HG03066 (cell line): ENCODE data around the gene PHF20.
"Not testable (repeated sequence)": the region's sequence is repeated elsewhere in the genome, so short reads cannot be mapped to it uniquely, and the experiment has no call there.

Experiments used
- ATAC-seq: cut with Tn5 transposase; IDR thresholded peaks from one replicate; pipeline ENCODE4 v1.9.1; 2021; ENCODE audit warnings: low read depth; ENCODE audit not compliant: unreplicated experiment

The PHF20 gene

GRCh38 chr20:35909176-35909575, 137.4 kb downstream of the PHF20 start:
- no peak for ATAC-seq

- no peak for ATAC-seq
These were observed 138.0 kb downstream of the PHF20 start for GRCh38 chr20:35909796-35910195.

GRCh38 chr20:35910254-35910653, 138.4 kb downstream of the PHF20 start:
- no peak for ATAC-seq

- no peak for ATAC-seq
These were observed 141.1 kb downstream of the PHF20 start for GRCh38 chr20:35912881-35913280.

- ATAC-seq = no peak
These were observed 145.3 kb downstream of the PHF20 start for GRCh38 chr20:35917077-35917476.

GRCh38 chr20:35918021-35918420, 146.2 kb downstream of the PHF20 start:
- ATAC-seq = no peak

- no peak for ATAC-seq
These were observed 148.7 kb downstream of the PHF20 start for GRCh38 chr20:35920523-35920922.

GRCh38 chr20:35929301-35929700, 157.5 kb downstream of the PHF20 start:
- no peak for ATAC-seq

- ATAC-seq = no peak
These were observed 162.2 kb downstream of the PHF20 start for GRCh38 chr20:35934050-35934449.

GRCh38 chr20:35939264-35939663, 167.4 kb downstream of the PHF20 start:
- no peak for ATAC-seq

- no peak for ATAC-seq
These were observed 169.8 kb downstream of the PHF20 start for GRCh38 chr20:35941620-35942019.

- no peak for ATAC-seq
These were observed 170.4 kb downstream of the PHF20 start for GRCh38 chr20:35942243-35942642.

- ATAC-seq = no peak
These were observed 175.7 kb downstream of the PHF20 start for GRCh38 chr20:35947489-35947888.

GRCh38 chr20:35947907-35948306, 176.1 kb downstream of the PHF20 start:
- ATAC-seq = no peak

GRCh38 chr20:35950093-35950492, 178.3 kb downstream of the PHF20 start:
- no peak for ATAC-seq

- not testable (repeated sequence) for ATAC-seq
These were observed 180.3 kb downstream of the PHF20 start for GRCh38 chr20:35952080-35952479.

- ATAC-seq = no peak
These were observed 180.9 kb downstream of the PHF20 start for GRCh38 chr20:35952480-35953386.

GRCh38 chr20:35953387-35954199, 181.8 kb downstream of the PHF20 start:
- ATAC-seq = peak; percentile 25

GRCh38 chr20:35954200-35954906, 182.5 kb downstream of the PHF20 start, which contains the start of gene SCAND1:
Gene SCAND1 (minus strand): TSS chr20:35954502. CDS start chr20:35954284, 218 bp downstream.
- peak; percentile 87 for ATAC-seq

- ATAC-seq = no peak
These were observed 183.1 kb downstream of the PHF20 start for GRCh38 chr20:35954907-35955251.

GRCh38 chr20:35956616-35957015, 184.8 kb downstream of the PHF20 start:
- ATAC-seq = no peak
